HCT116 (cell line): Measurements from ENCODE around the gene TNFRSF1A. TPM values are rescaled to one million over a fixed set of nuclear protein-coding genes. Genes with fewer than 3 reads are reported as not detected.

Experiments
- ATAC-seq: fragments of 200-7000 bp; cut with Tn5 transposase; 2 replicates; pipeline ENCODE4 v1.9.1; 2020; ENCODE audit warnings: mild to moderate bottlenecking, moderate library complexity
- BruUV-seq: library from RNA; stranded (reverse); fragments of 400-500 nt; replicated peaks from 2 replicates; lab custom pipeline; 2021; lab: Mats Ljungman, UMichigan
- CTCF ChIA-PET: fragments of 300-600 bp; sonication (Branson Sonifier 250); formaldehyde crosslinking; loops from one replicate; lab custom pipeline; 2021; ENCODE audit warnings: antibody characterized with exemption; lab: Charles Lee
- POLR2A ChIA-PET: fragments of 300-600, 350-600 bp; sonication (Branson Sonifier 250); formaldehyde crosslinking; loops from one replicate; lab custom pipeline; 2021; ENCODE audit warnings: antibody characterized with exemption; lab: Charles Lee
- RAD21 ChIA-PET, 2 experiments: fragments of 300-600 bp; sonication (Branson Sonifier 250); formaldehyde crosslinking; loops; one replicate each; lab custom pipeline; 2023; ENCODE audit warnings: low total read pairs in 2 of 2; ENCODE audit not compliant: uncharacterized antibody in 2 of 2, unreplicated experiment in 2 of 2, low non-redundant PET in 1 of 2; lab: Charles Lee
- DNase-seq: peaks from one replicate; pipeline ENCODE4 v3.0.0-alpha.2; 2010; ENCODE audit warnings: low read depth, low spot score
- H2AFZ ChIP-seq: fragments of 200-600 bp; shearing (Covaris generic), sonication (generic); 2 replicates; pipeline ENCODE4 v1.6.1; 2017; ENCODE audit warnings: low read depth, mixed run types, mixed read lengths, antibody characterized with exemption, low read length; ENCODE audit not compliant: poor library complexity, severe bottlenecking
- H3K27ac ChIP-seq: 2 replicates; pipeline ENCODE4 v1.5.1; 2012; ENCODE audit warnings: low read depth, low read length
- H3K27me3 ChIP-seq: fragments of 200-600 bp; sonication (generic); 2 replicates; pipeline ENCODE4 v1.6.1; 2016; ENCODE audit warnings: mixed run types, low read length, mixed read lengths; ENCODE audit not compliant: insufficient read depth
- H3K36me3 ChIP-seq, 2 experiments: fragments of 200-500 bp in 1 of 2; fragments of 200-600 bp in 1 of 2; sonication (Bioruptor generic) in 1 of 2; sonication (generic) in 1 of 2; 2 replicates each; pipeline versions ENCODE4 v1.5.1 to v1.6.1; 2014 to 2016; ENCODE audit warnings: low read length in 2 of 2, inconsistent platforms in 1 of 2, mixed read lengths in 1 of 2, mixed run types in 1 of 2; ENCODE audit not compliant: insufficient read depth in 2 of 2, control insufficient read depth in 1 of 2
- H3K4me1 ChIP-seq, 2 experiments: fragments of 200-600 bp in 1 of 2; sonication (generic) in 1 of 2; 2 replicates each; pipeline versions ENCODE4 v1.5.1 to v1.6.1; 2012 to 2017; ENCODE audit warnings: low read length in 2 of 2, inconsistent platforms in 1 of 2, mild to moderate bottlenecking in 1 of 2, mixed read lengths in 1 of 2, mixed run types in 1 of 2, moderate library complexity in 1 of 2; ENCODE audit not compliant: insufficient read depth in 2 of 2, control insufficient read depth in 1 of 2
- H3K4me2 ChIP-seq: fragments of 200-600 bp; sonication (generic); 2 replicates; pipeline ENCODE4 v1.6.1; 2017; ENCODE audit warnings: mixed run types, low read length, mixed read lengths
- H3K4me3 ChIP-seq, 2 experiments: fragments of 200-600 bp in 1 of 2; sonication (generic) in 1 of 2; replicated peaks in 1 of 2; 2 replicates each; pipeline ENCODE4 v1.5.1; 2011 to 2016; ENCODE audit warnings: low read length in 2 of 2, control low read depth in 1 of 2, low read depth in 1 of 2, mild to moderate bottlenecking in 1 of 2, mixed read lengths in 1 of 2, mixed run types in 1 of 2
- H3K79me2 ChIP-seq: fragments of 200-600 bp; sonication (generic); 2 replicates; pipeline ENCODE4 v1.6.1; 2017; ENCODE audit warnings: mild to moderate bottlenecking, mixed run types, low read length, moderate library complexity, mixed read lengths; ENCODE audit not compliant: insufficient read depth
- H3K9ac ChIP-seq: fragments of 200-600 bp; sonication (generic); 2 replicates; pipeline ENCODE4 v1.6.1; 2016; ENCODE audit warnings: low read length, mixed read lengths
- H3K9me2 ChIP-seq: fragments of 200-600 bp; sonication (generic), shearing (Covaris generic); 2 replicates; pipeline ENCODE4 v1.6.1; 2017; ENCODE audit warnings: mixed run types, mild to moderate bottlenecking, moderate library complexity; ENCODE audit not compliant: insufficient read depth
- H3K9me3 ChIP-seq, 2 experiments: fragments of 200-500 bp in 1 of 2; fragments of 200-600 bp in 1 of 2; sonication (Bioruptor generic) in 1 of 2; sonication (generic) in 1 of 2; 2 replicates each; pipeline ENCODE4 v1.6.1; 2014 to 2017; ENCODE audit warnings: low read length in 2 of 2, mixed read lengths in 2 of 2, inconsistent platforms in 1 of 2, low read depth in 1 of 2, mild to moderate bottlenecking in 1 of 2, mixed run types in 1 of 2, moderate library complexity in 1 of 2; ENCODE audit not compliant: control insufficient read depth in 1 of 2, insufficient read depth in 1 of 2
- H4K20me1 ChIP-seq: fragments of 200-600 bp; sonication (generic), shearing (Covaris generic); 2 replicates; pipeline ENCODE4 v1.6.1; 2017; ENCODE audit warnings: mixed run types, mild to moderate bottlenecking, moderate library complexity; ENCODE audit not compliant: insufficient read depth
- CBX3 ChIP-seq: IDR thresholded peaks from 2 replicates; pipeline ENCODE4 v1.6.1; 2012; ENCODE audit warnings: low read depth
- ELF1 ChIP-seq: IDR thresholded peaks from 2 replicates; pipeline ENCODE4 v1.6.1; 2012; ENCODE audit warnings: low read depth, borderline replicate concordance
- EZH2 ChIP-seq: fragments of 200-600 bp; sonication (generic); IDR thresholded peaks from 2 replicates; pipeline ENCODE4 v1.6.1; 2017; ENCODE audit warnings: antibody characterized with exemption, mixed run types
- FOSL1 ChIP-seq: IDR thresholded peaks from 2 replicates; pipeline ENCODE4 v1.6.1; 2012; ENCODE audit warnings: low read depth
- JUND ChIP-seq: IDR thresholded peaks from 2 replicates; pipeline ENCODE4 v1.6.1; 2012
- POLR2A ChIP-seq: IDR thresholded peaks from 2 replicates; pipeline ENCODE4 v1.7.0; 2011; ENCODE audit warnings: borderline replicate concordance; ENCODE audit not compliant: insufficient read depth, insufficient read length; ENCODE audit errors: extremely low read depth
- POLR2AphosphoS5 ChIP-seq: IDR thresholded peaks from 2 replicates; pipeline ENCODE4 v1.6.1; 2011; ENCODE audit warnings: mild to moderate bottlenecking, low read depth, low read length, moderate library complexity
- RAD21 ChIP-seq: IDR thresholded peaks from 2 replicates; pipeline ENCODE4 v1.6.1; 2012; ENCODE audit warnings: low read depth, mild to moderate bottlenecking
- SIN3A ChIP-seq: IDR thresholded peaks from 2 replicates; pipeline ENCODE4 v1.6.1; 2012; ENCODE audit warnings: low read depth
- SP1 ChIP-seq: IDR thresholded peaks from 2 replicates; pipeline ENCODE4 v1.6.1; 2012; ENCODE audit warnings: low read depth
- TCF7L2 ChIP-seq: IDR thresholded peaks from 2 replicates; pipeline ENCODE4 v1.7.0; 2011; ENCODE audit warnings: borderline replicate concordance, inconsistent platforms; ENCODE audit not compliant: insufficient read depth, insufficient read length; ENCODE audit errors: extremely low read depth
- YY1 ChIP-seq: IDR thresholded peaks from 2 replicates; pipeline ENCODE4 v1.6.1; 2011; ENCODE audit warnings: low read length, low read depth, moderate library complexity, mild to moderate bottlenecking; ENCODE audit not compliant: insufficient replicate concordance; ENCODE audit errors: extremely low read depth
- ZNF274 ChIP-seq: fragments of 200-500 bp; sonication (Bioruptor generic); IDR thresholded peaks from 2 replicates; pipeline ENCODE4 v1.6.1; 2014; ENCODE audit warnings: mild to moderate bottlenecking, low read depth, low read length, inconsistent platforms
- intact Hi-C: fragments of 100-400 bp; cut with micrococcal nuclease; formaldehyde crosslinking; loops from 2 replicates; pipeline ENCODE4 v1.10.0; 2022
- total RNA-seq: library from RNA; stranded (reverse); gene quantifications from one replicate; pipeline ENCODE4 v1.2.1, GENCODE V29; 2021; ENCODE audit not compliant: unreplicated experiment
- TF ChIP-seq, protein P1 (sequence below): IDR thresholded peaks from 2 replicates; pipeline ENCODE4 v1.6.1; 2012; ENCODE audit warnings: low read depth
- TF ChIP-seq, protein P2 (sequence below): IDR thresholded peaks from 2 replicates; pipeline ENCODE4 v1.6.1; 2012
- TF ChIP-seq, protein P3 (sequence below): IDR thresholded peaks from 2 replicates; pipeline ENCODE4 v1.6.1; 2012
- TF ChIP-seq, protein P4 (sequence below), 3 experiments: fragments of 200-600 bp in 1 of 3; sonication (generic) in 1 of 3; IDR thresholded peaks in 2 of 3; conservative IDR thresholded peaks in 1 of 3; 2 replicates each; pipeline ENCODE4 v1.5.1; 2012 to 2017; ENCODE audit warnings: low read depth in 2 of 3, low read length in 2 of 3, antibody characterized with exemption in 1 of 3, borderline replicate concordance in 1 of 3, control low read depth in 1 of 3, mild to moderate bottlenecking in 1 of 3, mixed read lengths in 1 of 3, mixed run types in 1 of 3, moderate library complexity in 1 of 3; ENCODE audit not compliant: insufficient read depth in 1 of 3
- TF ChIP-seq, protein P5 (sequence below): IDR thresholded peaks from 2 replicates; pipeline ENCODE4 v1.6.1; 2011; ENCODE audit warnings: mild to moderate bottlenecking, low read length, moderate library complexity; ENCODE audit not compliant: insufficient replicate concordance; ENCODE audit errors: extremely low read depth

TNFRSF1A gene
- total RNA-seq, 1 experiment from 2014 or later, result 129 TPM

DNA sequence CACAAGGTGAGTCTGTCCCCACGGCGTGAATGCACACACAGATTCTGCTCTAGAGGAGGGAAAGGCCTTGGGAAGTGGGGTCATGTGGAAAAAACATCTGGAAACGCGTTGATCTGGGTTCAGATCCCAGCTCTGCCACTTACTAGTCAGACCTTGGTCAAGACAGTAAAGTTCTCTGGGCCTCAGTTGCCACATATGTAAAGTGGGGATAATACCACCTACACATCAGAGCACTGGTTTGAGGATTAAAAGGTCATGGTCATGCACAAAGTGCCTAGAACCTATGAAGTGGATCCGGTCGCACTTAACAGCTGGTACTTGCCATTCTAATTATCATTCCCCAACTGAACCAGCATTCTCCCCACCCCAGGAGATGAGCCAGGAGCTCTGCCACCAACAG, 26.7 kb downstream of the TNFRSF1A start (continued):
- TF ChIP-seq, protein P1, sequence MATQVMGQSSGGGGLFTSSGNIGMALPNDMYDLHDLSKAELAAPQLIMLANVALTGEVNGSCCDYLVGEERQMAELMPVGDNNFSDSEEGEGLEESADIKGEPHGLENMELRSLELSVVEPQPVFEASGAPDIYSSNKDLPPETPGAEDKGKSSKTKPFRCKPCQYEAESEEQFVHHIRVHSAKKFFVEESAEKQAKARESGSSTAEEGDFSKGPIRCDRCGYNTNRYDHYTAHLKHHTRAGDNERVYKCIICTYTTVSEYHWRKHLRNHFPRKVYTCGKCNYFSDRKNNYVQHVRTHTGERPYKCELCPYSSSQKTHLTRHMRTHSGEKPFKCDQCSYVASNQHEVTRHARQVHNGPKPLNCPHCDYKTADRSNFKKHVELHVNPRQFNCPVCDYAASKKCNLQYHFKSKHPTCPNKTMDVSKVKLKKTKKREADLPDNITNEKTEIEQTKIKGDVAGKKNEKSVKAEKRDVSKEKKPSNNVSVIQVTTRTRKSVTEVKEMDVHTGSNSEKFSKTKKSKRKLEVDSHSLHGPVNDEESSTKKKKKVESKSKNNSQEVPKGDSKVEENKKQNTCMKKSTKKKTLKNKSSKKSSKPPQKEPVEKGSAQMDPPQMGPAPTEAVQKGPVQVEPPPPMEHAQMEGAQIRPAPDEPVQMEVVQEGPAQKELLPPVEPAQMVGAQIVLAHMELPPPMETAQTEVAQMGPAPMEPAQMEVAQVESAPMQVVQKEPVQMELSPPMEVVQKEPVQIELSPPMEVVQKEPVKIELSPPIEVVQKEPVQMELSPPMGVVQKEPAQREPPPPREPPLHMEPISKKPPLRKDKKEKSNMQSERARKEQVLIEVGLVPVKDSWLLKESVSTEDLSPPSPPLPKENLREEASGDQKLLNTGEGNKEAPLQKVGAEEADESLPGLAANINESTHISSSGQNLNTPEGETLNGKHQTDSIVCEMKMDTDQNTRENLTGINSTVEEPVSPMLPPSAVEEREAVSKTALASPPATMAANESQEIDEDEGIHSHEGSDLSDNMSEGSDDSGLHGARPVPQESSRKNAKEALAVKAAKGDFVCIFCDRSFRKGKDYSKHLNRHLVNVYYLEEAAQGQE, result no peak
- no peak for TF ChIP-seq RAD21
- TF ChIP-seq, protein P2, sequence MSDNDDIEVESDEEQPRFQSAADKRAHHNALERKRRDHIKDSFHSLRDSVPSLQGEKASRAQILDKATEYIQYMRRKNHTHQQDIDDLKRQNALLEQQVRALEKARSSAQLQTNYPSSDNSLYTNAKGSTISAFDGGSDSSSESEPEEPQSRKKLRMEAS, result no peak
- no peak for TF ChIP-seq SIN3A
- TF ChIP-seq CBX3, result no peak

DNA sequence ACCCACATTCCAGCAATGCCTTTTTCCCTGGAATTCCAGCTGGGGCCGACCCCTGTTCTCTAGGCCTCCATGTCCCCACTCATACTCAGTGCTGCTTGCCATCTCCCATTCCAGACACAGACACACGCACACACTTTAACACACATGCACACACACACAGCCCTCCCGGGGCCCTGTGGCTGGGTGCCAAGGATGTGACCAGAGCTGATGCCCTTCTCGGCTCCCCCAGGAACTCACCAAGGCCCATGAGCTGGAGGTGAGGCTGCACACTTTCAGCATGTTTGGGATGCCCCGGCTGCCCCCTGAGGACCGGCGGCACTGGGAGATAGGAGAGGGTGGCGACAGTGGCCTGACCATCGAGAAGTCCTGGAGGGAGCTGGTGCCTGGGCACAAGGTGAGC, 27.1 kb downstream of the TNFRSF1A start:
- ChIA-PET RAD21 (no interaction called here), CTCF (no interaction called here), POLR2A (no interaction called here)
- Histone ChIP-seq H3K36me3 (peaks cover 0 to 12% of the 10 kb centered on the region in 2 experiments; a peak in 2 of 4 replicates), H3K4me3 (no peak overlapping the region), H4K20me1 (no peaks in the 10 kb centered on the region), H3K9me2 (no peaks in the 10 kb centered on the region), H3K9ac (no peak overlapping the region), H2AFZ (no peak overlapping the region), H3K4me1 (peaks cover 31 to 37% of the 10 kb centered on the region in 2 experiments), H3K9me3 (no peaks in the 10 kb centered on the region), H3K27me3 (no peaks in the 10 kb centered on the region), H3K79me2 (no peaks in the 10 kb centered on the region), H3K27ac (no peak overlapping the region), H3K4me2 (no peak overlapping the region)
- intact Hi-C loops, result no loop called here
- DNase-seq (no peak), ATAC-seq (no peak)
- no TSS peak for BruUV-seq
- no peak for TF ChIP-seq CBX3
- TF ChIP-seq ZNF274, result no peak
- TF ChIP-seq, protein P3, sequence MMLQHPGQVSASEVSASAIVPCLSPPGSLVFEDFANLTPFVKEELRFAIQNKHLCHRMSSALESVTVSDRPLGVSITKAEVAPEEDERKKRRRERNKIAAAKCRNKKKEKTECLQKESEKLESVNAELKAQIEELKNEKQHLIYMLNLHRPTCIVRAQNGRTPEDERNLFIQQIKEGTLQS, result no peak
- no peak for TF ChIP-seq RAD21
- TF ChIP-seq YY1, result no peak
- TF ChIP-seq TCF7L2, result no peak
- no peak for TF ChIP-seq ELF1
- TF ChIP-seq, protein P2, result no peak
- TF ChIP-seq SP1, result no peak
- no peak for TF ChIP-seq POLR2AphosphoS5
- TF ChIP-seq, protein P4, sequence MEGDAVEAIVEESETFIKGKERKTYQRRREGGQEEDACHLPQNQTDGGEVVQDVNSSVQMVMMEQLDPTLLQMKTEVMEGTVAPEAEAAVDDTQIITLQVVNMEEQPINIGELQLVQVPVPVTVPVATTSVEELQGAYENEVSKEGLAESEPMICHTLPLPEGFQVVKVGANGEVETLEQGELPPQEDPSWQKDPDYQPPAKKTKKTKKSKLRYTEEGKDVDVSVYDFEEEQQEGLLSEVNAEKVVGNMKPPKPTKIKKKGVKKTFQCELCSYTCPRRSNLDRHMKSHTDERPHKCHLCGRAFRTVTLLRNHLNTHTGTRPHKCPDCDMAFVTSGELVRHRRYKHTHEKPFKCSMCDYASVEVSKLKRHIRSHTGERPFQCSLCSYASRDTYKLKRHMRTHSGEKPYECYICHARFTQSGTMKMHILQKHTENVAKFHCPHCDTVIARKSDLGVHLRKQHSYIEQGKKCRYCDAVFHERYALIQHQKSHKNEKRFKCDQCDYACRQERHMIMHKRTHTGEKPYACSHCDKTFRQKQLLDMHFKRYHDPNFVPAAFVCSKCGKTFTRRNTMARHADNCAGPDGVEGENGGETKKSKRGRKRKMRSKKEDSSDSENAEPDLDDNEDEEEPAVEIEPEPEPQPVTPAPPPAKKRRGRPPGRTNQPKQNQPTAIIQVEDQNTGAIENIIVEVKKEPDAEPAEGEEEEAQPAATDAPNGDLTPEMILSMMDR (IDR thresholded peaks at IDR 0.05 in 2 of 3, conservative IDR thresholded peaks at IDR 0.05 in 1 of 3; ENCODE audit: borderline replicate concordance in 1 of 3, insufficient read depth in 1 of 3, low read depth in 2 of 3, low read length in 2 of 3), result no peak
- no peak for TF ChIP-seq JUND
- TF ChIP-seq EZH2, result no peak
- no peak for TF ChIP-seq FOSL1
- TF ChIP-seq, protein P5, sequence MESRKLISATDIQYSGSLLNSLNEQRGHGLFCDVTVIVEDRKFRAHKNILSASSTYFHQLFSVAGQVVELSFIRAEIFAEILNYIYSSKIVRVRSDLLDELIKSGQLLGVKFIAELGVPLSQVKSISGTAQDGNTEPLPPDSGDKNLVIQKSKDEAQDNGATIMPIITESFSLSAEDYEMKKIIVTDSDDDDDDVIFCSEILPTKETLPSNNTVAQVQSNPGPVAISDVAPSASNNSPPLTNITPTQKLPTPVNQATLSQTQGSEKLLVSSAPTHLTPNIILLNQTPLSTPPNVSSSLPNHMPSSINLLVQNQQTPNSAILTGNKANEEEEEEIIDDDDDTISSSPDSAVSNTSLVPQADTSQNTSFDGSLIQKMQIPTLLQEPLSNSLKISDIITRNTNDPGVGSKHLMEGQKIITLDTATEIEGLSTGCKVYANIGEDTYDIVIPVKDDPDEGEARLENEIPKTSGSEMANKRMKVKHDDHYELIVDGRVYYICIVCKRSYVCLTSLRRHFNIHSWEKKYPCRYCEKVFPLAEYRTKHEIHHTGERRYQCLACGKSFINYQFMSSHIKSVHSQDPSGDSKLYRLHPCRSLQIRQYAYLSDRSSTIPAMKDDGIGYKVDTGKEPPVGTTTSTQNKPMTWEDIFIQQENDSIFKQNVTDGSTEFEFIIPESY, result no peak
- no peak for TF ChIP-seq POLR2A
